Activated naive CD8-positive, alpha-beta T cell treated with anti-CD3 and anti-CD28 coated beads, Interleukin-2, amount 50 U/mL, for 24 hours (primary cell): Measurements from ENCODE around the gene ATP2A2.
A peak's percentile ranks its signal among the peaks of the same experiment; 100 is the strongest.
"Not testable (repeated sequence)": the region's sequence is repeated elsewhere in the genome, so short reads cannot be mapped to it uniquely, and the experiment has no call there.

Source experiments
- ATAC-seq: fragments of 150-1000 bp; cut with Tn5 transposase; one replicate; pipeline ENCODE4 v1.10.0; 2021
- DNase-seq: peaks from one replicate; pipeline ENCODE4 v3.0.0; 2021
- H3K27ac Mint-ChIP-seq: one replicate; pipeline ENCODE4 v1.8.0; 2021; ENCODE audit warnings: mild to moderate bottlenecking, mixed read lengths
- H3K27me3 Mint-ChIP-seq: one replicate; pipeline ENCODE4 v1.8.0; 2021; ENCODE audit warnings: mixed read lengths
- H3K36me3 Mint-ChIP-seq: one replicate; pipeline ENCODE4 v1.8.0; 2021; ENCODE audit warnings: low read depth, mixed read lengths
- H3K4me1 Mint-ChIP-seq: one replicate; pipeline ENCODE4 v1.8.0; 2021; ENCODE audit warnings: mixed read lengths
- H3K4me3 Mint-ChIP-seq: one replicate; pipeline ENCODE4 v1.8.0; 2021; ENCODE audit warnings: mild to moderate bottlenecking, moderate library complexity, mixed read lengths
- H3K9me3 Mint-ChIP-seq: one replicate; pipeline ENCODE4 v1.8.0; 2021; ENCODE audit warnings: mixed read lengths

ATP2A2 gene

DNA sequence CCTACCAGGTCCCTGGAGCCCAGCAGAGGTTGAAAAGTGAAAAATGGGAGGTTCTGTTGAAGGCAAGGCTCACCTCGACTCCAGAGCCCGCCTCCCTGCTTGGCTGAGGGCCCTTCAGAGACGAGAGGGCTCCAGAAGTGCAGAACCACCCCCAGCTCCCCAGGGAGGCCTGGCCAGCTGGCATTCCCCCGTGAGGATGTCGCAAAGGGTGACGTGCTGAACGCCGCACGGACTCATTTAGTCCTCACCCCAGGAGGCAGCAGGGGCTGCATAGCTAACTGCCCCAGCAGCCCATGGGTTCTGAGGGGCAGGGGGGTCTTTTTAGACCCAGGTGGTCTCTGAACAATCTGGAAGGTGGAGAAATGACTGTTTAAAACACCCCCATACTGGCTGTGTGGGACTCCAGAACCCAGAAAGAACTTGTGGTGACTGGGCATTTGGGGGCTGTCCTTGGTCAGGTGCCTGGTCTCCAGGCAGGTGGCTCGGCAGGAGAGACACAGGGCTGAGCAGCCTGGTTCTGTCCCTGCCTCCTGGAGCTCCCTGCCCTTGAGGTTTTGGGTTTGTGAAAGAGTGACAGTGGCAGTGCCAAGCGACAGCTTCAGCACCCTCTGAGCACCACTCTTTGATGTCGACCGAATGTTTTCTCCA is 90.5 kb downstream of the ATP2A2 start:
- H3K36me3 Mint-ChIP-seq, result peaks cover 25% of the 10 kb centered on the region
- DNase-seq, result peak; percentile 14
- ATAC-seq, result peak; percentile 42
- H3K4me1 Mint-ChIP-seq, result peaks cover 3% of the 10 kb centered on the region
- H3K9me3 Mint-ChIP-seq, result no peaks in the 10 kb centered on the region
- no peaks in the 10 kb centered on the region for H3K27me3 Mint-ChIP-seq
- H3K27ac Mint-ChIP-seq, result no peak overlapping the region
- no peak overlapping the region for H3K4me3 Mint-ChIP-seq

DNA sequence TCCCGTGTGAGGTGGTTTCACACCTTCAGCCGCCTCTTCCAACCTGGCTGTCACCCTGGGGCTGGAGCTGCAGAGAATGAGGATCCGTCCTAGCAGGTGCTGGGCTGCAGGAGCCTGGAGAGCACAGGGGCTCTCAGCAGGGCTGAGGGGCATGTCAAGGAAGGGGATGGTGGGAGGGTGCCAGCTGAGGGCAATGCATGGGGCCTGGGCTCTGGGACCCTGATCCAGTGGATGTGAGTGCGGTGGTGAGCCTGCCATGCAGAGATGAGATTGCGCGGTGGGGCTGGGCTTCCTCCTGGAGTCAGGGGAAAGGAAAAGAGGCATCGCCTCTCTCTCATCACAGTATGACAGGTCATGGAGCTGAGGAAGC is 91.0 kb downstream of the ATP2A2 start:
- peaks cover 3% of the 10 kb centered on the region for H3K4me1 Mint-ChIP-seq
- no peak overlapping the region for H3K4me3 Mint-ChIP-seq
- H3K27ac Mint-ChIP-seq, result no peak overlapping the region
- no peaks in the 10 kb centered on the region for H3K9me3 Mint-ChIP-seq
- peak; percentile 18 for ATAC-seq
- peaks cover 26% of the 10 kb centered on the region for H3K36me3 Mint-ChIP-seq
- no peak for DNase-seq
- H3K27me3 Mint-ChIP-seq, result no peaks in the 10 kb centered on the region

DNA sequence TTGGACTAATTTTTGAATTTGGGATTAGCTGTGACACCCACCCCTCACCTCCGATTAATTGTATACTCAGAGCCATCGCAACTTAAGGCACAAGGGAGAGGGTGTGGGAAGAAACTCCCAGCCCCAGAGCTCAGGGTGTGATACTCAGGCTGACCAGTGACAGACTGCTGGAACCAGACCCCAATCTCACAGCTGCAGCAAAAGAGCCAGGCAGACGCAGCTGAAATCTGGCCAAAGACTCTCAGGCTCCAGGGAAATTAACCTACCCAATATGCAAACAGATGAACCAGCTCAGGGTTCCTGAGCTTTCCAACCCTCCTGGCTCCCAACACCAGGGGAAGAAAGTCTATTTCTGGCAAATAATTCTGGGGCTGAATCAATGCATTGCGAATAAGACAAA is 92.0 kb downstream of the ATP2A2 start:
- no peaks in the 10 kb centered on the region for H3K27me3 Mint-ChIP-seq
- no peak overlapping the region for H3K27ac Mint-ChIP-seq
- H3K4me1 Mint-ChIP-seq, result peaks cover 3% of the 10 kb centered on the region
- H3K36me3 Mint-ChIP-seq, result peaks cover 35% of the 10 kb centered on the region
- no peak overlapping the region for H3K4me3 Mint-ChIP-seq
- no peak for DNase-seq
- no peaks in the 10 kb centered on the region for H3K9me3 Mint-ChIP-seq
- no peak for ATAC-seq

DNA sequence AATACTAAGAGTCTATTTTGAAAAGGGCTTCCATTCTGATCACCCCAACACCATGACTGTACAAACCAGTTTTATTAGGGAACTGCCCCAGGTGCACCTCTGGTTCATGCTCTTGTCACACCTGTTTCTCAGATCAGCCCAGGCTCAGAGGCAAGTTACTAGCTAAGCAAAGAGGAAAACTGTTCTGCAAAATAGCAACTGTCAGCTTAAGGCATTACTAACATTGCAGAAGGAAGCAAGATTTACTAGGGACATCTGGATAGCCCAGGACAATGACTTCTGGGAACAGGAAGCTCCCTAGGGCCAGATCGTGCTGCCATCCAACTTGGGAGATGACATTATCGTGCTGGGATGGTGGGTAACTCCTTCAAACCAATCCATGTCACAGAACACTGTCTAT is 92.4 kb downstream of the ATP2A2 start:
- ATAC-seq, result no peak
- no peak for DNase-seq
- Mint-ChIP-seq H3K9me3 (no peaks in the 10 kb centered on the region), H3K4me3 (no peak overlapping the region), H3K27ac (no peak overlapping the region), H3K36me3 (peaks cover 36% of the 10 kb centered on the region), H3K4me1 (peaks cover 1% of the 10 kb centered on the region), H3K27me3 (no peaks in the 10 kb centered on the region)

DNA sequence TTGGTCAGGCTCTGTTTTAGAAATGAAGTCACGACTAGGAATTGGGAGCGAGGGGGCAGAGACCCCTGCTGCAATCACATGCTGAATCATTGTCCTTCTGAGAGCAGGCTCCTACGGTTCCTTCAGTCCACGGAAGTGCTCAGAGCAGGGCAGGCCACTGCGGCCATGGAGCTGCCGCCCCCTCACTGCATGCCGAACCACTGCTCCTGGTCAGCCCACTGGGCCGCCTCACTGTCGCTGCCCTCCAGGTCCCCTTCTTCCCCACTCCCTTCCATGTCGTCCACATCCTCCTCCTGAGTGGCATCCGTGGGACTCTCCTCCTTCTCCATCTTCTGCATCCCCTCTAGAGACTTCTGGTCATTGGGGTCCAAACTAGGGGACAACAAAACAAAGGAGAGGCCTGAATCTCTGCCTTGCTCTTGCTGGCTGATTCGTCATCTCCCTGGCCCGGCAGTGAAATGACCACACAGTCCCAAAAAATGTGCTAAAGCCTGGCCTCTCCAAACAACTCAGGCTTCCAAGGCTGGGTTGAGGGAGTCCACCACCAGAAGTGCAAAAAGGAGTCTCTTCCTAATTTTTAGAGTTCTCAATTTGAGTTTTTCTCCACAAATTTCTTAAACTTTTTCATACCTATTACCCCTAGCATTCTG is 93.0 kb downstream of the ATP2A2 start:
- DNase-seq (no peak), ATAC-seq (no peak)
- Mint-ChIP-seq H3K4me3 (no peak overlapping the region), H3K27ac (no peak overlapping the region), H3K4me1 (no peaks in the 10 kb centered on the region), H3K36me3 (peaks cover 40% of the 10 kb centered on the region), H3K9me3 (no peaks in the 10 kb centered on the region), H3K27me3 (no peaks in the 10 kb centered on the region)

DNA sequence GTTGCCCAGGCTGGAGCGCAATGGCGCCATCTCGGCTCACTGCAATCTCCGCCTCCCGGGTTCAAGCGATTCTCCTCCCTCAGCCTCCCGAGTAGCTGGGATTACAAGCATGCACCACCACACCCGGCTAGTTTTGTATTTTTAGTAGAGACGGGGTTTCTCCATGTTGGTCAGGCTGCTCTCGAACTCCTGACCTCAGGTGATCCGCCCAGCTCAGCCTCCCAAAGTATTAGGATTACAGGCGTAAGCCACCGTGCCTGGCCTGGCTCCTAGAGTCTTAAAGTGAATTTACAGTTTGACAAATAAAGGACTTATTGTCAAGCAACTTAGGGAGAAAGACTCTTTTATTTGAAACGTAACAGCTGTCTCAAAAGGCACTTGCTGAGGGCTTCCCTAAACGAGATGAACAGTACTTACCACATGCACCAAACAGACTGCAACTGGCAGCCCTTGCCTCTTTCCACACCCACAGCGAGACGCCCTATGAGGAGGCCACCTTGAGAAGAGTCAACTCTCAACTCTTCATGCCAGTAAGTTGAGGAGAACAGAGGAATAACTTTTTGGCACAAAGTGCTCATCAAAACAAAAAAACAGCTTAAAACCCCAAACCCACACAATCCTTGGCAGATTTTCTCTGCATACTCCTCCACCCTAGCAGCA is 97.2 kb downstream of the ATP2A2 start:
- DNase-seq, H3K9me3 Mint-ChIP-seq, H3K27ac Mint-ChIP-seq, ATAC-seq, H3K4me3 Mint-ChIP-seq, H3K27me3 Mint-ChIP-seq, H3K4me1 Mint-ChIP-seq: not testable (repeated sequence)
- H3K36me3 Mint-ChIP-seq, result peaks cover 62% of the 10 kb centered on the region

DNA sequence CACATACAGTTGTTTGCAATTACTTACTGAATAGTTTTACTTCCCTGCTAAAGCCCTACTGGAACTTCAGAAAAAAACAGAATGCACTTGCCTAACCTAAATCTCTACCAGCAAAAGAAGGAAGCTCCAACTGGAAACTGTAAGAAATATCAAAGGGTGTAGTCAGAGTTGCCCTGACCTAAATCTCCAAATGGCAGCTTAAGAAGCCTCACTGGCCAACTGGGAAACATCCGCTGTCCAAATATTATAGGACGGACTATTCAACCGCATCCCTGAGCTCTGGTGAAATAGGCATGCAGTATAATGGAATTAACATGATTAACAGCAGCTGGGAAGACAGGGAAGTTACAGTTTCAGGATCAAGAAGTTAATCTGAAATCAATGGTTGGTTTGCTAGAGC is 98.2 kb downstream of the ATP2A2 start:
- Mint-ChIP-seq H3K36me3 (peaks cover 61% of the 10 kb centered on the region), H3K4me3 (no peak overlapping the region), H3K4me1 (peaks cover 6% of the 10 kb centered on the region), H3K27ac (no peak overlapping the region), H3K9me3 (no peaks in the 10 kb centered on the region), H3K27me3 (no peaks in the 10 kb centered on the region)
- no peak for ATAC-seq
- no peak for DNase-seq

DNA sequence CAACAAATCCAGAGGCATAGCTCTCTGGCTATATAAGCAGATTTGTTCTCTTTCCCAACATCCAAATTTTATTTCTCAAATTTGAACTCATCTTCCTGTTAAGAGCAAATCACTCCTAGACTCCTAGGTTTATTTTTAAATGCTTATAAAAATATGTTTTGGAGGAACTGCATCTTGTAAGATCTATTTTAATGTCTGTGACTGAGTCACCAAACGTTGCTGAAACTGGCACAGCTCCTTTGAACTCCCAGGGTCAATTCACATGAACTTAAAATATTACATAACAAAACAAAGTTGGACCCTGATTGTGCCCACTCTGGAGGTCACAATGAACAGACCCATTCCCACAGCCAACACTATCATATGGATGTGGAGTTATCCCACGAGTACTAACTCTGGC is 98.6 kb downstream of the ATP2A2 start:
- Mint-ChIP-seq H3K27me3 (no peaks in the 10 kb centered on the region), H3K27ac (no peak overlapping the region), H3K4me3 (no peak overlapping the region), H3K9me3 (no peaks in the 10 kb centered on the region), H3K36me3 (peaks cover 60% of the 10 kb centered on the region), H3K4me1 (peaks cover 9% of the 10 kb centered on the region)
- ATAC-seq (no peak), DNase-seq (no peak)

DNA sequence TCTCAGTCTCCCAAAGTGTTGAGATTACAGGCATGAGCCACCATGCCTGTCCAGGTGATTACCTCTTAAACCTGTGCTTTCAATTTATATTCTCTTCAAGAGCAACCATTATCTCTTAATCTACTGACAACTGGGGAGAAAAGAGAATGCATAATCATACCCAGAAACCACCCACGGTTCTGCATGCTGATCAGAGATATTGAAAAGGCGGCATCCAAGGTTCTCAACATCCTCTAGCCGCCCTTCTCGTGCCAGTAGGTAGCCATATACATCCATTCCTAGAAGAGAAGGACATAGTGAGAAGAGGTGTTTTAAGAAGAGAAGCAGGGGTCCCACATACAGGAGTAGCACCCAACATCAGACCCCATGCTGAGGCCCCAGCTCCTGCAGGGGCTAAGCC is 101.6 kb downstream of the ATP2A2 start:
- peaks cover 54% of the 10 kb centered on the region for H3K36me3 Mint-ChIP-seq
- ATAC-seq, result peak; percentile 24

More for the DNA sequence above, 101.6 kb downstream of the ATP2A2 start:
- no peaks in the 10 kb centered on the region for H3K9me3 Mint-ChIP-seq
- no peak for DNase-seq
- no peak overlapping the region for H3K4me3 Mint-ChIP-seq
- no peaks in the 10 kb centered on the region for H3K27me3 Mint-ChIP-seq
- H3K4me1 Mint-ChIP-seq, result peaks cover 17% of the 10 kb centered on the region
- no peak overlapping the region for H3K27ac Mint-ChIP-seq
